ENCODE results near the gene PMEPA1. TPM values are rescaled to one million over a fixed set of nuclear protein-coding genes. Genes with fewer than 3 reads are reported as not detected.

PMEPA1 gene
- total RNA-seq, 4 donors from 2014 or later = 9.6 to 47.5 (median 18.9) TPM

- no peak for ATAC-seq
- Histone ChIP-seq H3K27ac (peak overlapping the region in 1 of 4 donors; percentile 39), H3K4me3 (no peak overlapping the region), H3K4me1 (peaks cover 0 to 52% (median 6%) of the 10 kb centered on the region in 3 donors), H3K36me3 (peaks cover 0 to 41% of the 10 kb centered on the region in 2 donors), H3K9me3 (no peaks in the 10 kb centered on the region), H3K27me3 (no peaks in the 10 kb centered on the region)
- TF ChIP-seq POLR2AphosphoS5 (IDR thresholded peaks at IDR 0.05) = no peak
- TF ChIP-seq EP300 (IDR thresholded peaks at IDR 0.05) = no peak
- no peak for TF ChIP-seq CTCF (IDR thresholded peaks at IDR 0.05)
- TF ChIP-seq POLR2A (IDR thresholded peaks at IDR 0.05) = no peak
- 80% methylated on average over 13 of the region's 13 CpGs for WGBS, 2 donors (ENCODE audit: low coverage in 1 of 2)
These were observed 49.5 kb downstream of the PMEPA1 start for GRCh38 chr20:57660181-57660921.

- Histone ChIP-seq H3K27me3 (no peaks in the 10 kb centered on the region), H3K4me1 (peaks cover 0 to 52% (median 6%) of the 10 kb centered on the region in 3 donors), H3K4me3 (no peak overlapping the region), H3K27ac (no peak overlapping the region), H3K9me3 (no peaks in the 10 kb centered on the region), H3K36me3 (peaks cover 0 to 42% of the 10 kb centered on the region in 2 donors)
- no peak for TF ChIP-seq POLR2A (IDR thresholded peaks at IDR 0.05)
- no peak for ATAC-seq
- no CpG with 5 or more reads among the region's 24 CpGs for WGBS, 2 donors (ENCODE audit: low coverage in 1 of 2)
These were observed 50.2 kb downstream of the PMEPA1 start for GRCh38 chr20:57659517-57660180.

GRCh38 chr20:57658833-57659516 is 50.8 kb downstream of the PMEPA1 start:
- TF ChIP-seq EP300 (IDR thresholded peaks at IDR 0.05) = no peak
- TF ChIP-seq CTCF (IDR thresholded peaks at IDR 0.05) = no peak
- no peak for TF ChIP-seq POLR2AphosphoS5 (IDR thresholded peaks at IDR 0.05)
- TF ChIP-seq POLR2A (IDR thresholded peaks at IDR 0.05) = no peak
- H3K4me3 ChIP-seq = no peak overlapping the region
- 77 to 81% methylated on average over 4 to 19 of the region's 25 CpGs for WGBS, 2 donors (ENCODE audit: low coverage in 1 of 2)
- H3K27ac ChIP-seq = no peak overlapping the region
- peaks cover 0 to 51% (median 2%) of the 10 kb centered on the region in 3 donors for H3K4me1 ChIP-seq
- H3K27me3 ChIP-seq = no peaks in the 10 kb centered on the region
- peaks cover 0 to 42% of the 10 kb centered on the region in 2 donors for H3K36me3 ChIP-seq
- H3K9me3 ChIP-seq = no peaks in the 10 kb centered on the region
- ATAC-seq = no peak

GRCh38 chr20:57658447-57658832 is 51.4 kb downstream of the PMEPA1 start:
- ATAC-seq = no peak
- H3K9me3 ChIP-seq = no peaks in the 10 kb centered on the region
- H3K36me3 ChIP-seq = peaks cover 0 to 42% of the 10 kb centered on the region in 2 donors
- H3K4me1 ChIP-seq = peaks cover 0 to 46% (median 0%) of the 10 kb centered on the region in 3 donors
- H3K4me3 ChIP-seq = no peak overlapping the region
- H3K27me3 ChIP-seq = no peaks in the 10 kb centered on the region
- no peak overlapping the region for H3K27ac ChIP-seq
- TF ChIP-seq POLR2AphosphoS5 (IDR thresholded peaks at IDR 0.05) (no peak), CTCF (IDR thresholded peaks at IDR 0.05) (no peak), POLR2A (IDR thresholded peaks at IDR 0.05) (no peak), EP300 (IDR thresholded peaks at IDR 0.05) (no peak)
- WGBS, 2 donors (ENCODE audit: low coverage in 1 of 2) = 67 to 82% methylated on average over 1 to 3 of the region's 8 CpGs
